ENCODE results near the gene CEP97.

- no peak for TF ChIP-seq CTCF (IDR thresholded peaks at IDR 0.05)
- no peak for TF ChIP-seq POLR2A (IDR thresholded peaks at IDR 0.05)
- TF ChIP-seq EP300 (IDR thresholded peaks at IDR 0.05; ENCODE audit: low read depth) = no peak
Measured at GRCh38 chr3:101806491-101806890, 82.1 kb downstream of the CEP97 start.
